Activated gamma-delta T cell treated with anti-CD3 and anti-CD28 coated beads, Interleukin-2, amount 50 U/mL, for 16 hours (primary cell): Measurements from ENCODE around the gene C2CD3.
"Not testable (repeated sequence)": the region's sequence is repeated elsewhere in the genome, so short reads cannot be mapped to it uniquely, and the experiment has no call there.

ENCODE experiments used
- DNase-seq: peaks from one replicate; pipeline ENCODE4 v3.0.0-alpha.2; 2020; ENCODE audit warnings: low read depth

Gene C2CD3

GRCh38 chr11:74069146-74070046 is 101.4 kb downstream of the C2CD3 start:
- DNase-seq = no peak

- not testable (repeated sequence) for DNase-seq
Observed at GRCh38 chr11:74066663-74067062, 104.1 kb downstream of the C2CD3 start.

GRCh38 chr11:74065534-74065933 is 105.3 kb downstream of the C2CD3 start:
- not testable (repeated sequence) for DNase-seq

GRCh38 chr11:74063628-74064027 is 107.2 kb downstream of the C2CD3 start:
- not testable (repeated sequence) for DNase-seq

- not testable (repeated sequence) for DNase-seq
Observed at GRCh38 chr11:74061599-74061998, 109.2 kb downstream of the C2CD3 start.

GRCh38 chr11:74057249-74058151 is 113.3 kb downstream of the C2CD3 start:
- no peak for DNase-seq

GRCh38 chr11:74055938-74056337 is 114.9 kb downstream of the C2CD3 start:
- DNase-seq = no peak

GRCh38 chr11:74050465-74050864 is 120.3 kb downstream of the C2CD3 start:
- no peak for DNase-seq

- no peak for DNase-seq
Observed at GRCh38 chr11:74048993-74049392, 121.8 kb downstream of the C2CD3 start.

- DNase-seq = no peak
Observed at GRCh38 chr11:74044538-74044937, 126.3 kb downstream of the C2CD3 start.

- no peak for DNase-seq
Observed at GRCh38 chr11:74043450-74043849, 127.4 kb downstream of the C2CD3 start.

- DNase-seq = no peak
Observed at GRCh38 chr11:74037309-74037708, 133.5 kb downstream of the C2CD3 start.

GRCh38 chr11:74035264-74035663 is 135.5 kb downstream of the C2CD3 start:
- DNase-seq = no peak

- no peak for DNase-seq
Observed at GRCh38 chr11:74033046-74033445, 137.8 kb downstream of the C2CD3 start.

- DNase-seq = no peak
Observed at GRCh38 chr11:74030723-74031676, 139.8 kb downstream of the C2CD3 start.

- no peak for DNase-seq
Observed at GRCh38 chr11:74025467-74026166, 145.2 kb downstream of the C2CD3 start.

GRCh38 chr11:74024261-74025029 is 146.4 kb downstream of the C2CD3 start:
- DNase-seq = no peak

GRCh38 chr11:74023276-74023675 is 147.5 kb downstream of the C2CD3 start:
- DNase-seq = no peak

GRCh38 chr11:74022546-74022945 is 148.3 kb downstream of the C2CD3 start:
- no peak for DNase-seq

GRCh38 chr11:74021998-74022397 is 148.8 kb downstream of the C2CD3 start:
- DNase-seq = no peak
